ENCODE measurements around the gene BLVRB. TPM values are rescaled to one million over a fixed set of nuclear protein-coding genes. Genes with fewer than 3 reads are reported as not detected.

BLVRB gene
- total and polyA plus RNA-seq, 9 of the 15 experiments (the other 6 are each of a cell fraction or from before 2014, with no cell fraction given), result 81.1 to 749 (median 331) TPM

- TF ChIP-seq SP1 (CRISPR knock-in tag; IDR thresholded peaks at IDR 0.05) (peak; percentile 53; the same call in 1 of the 2 replicates), POLR2AphosphoS5 (IDR thresholded peaks at IDR 0.05; ENCODE audit: control insufficient read depth, insufficient read depth, low read depth, low read length) (peak; percentile 46), TBP (optimal IDR thresholded peaks at IDR 0.05; ENCODE audit: low read depth, low read length) (peak; percentile 57), HDGF (IDR thresholded peaks at IDR 0.05) (peak; percentile 72; the same call in 1 of the 2 replicates), SMAD3 (CRISPR knock-in tag; conservative IDR thresholded peaks at IDR 0.05) (no peak), VEZF1 (CRISPR knock-in tag; IDR thresholded peaks at IDR 0.05) (peak; percentile 98), AFF1 (IDR thresholded peaks at IDR 0.05; ENCODE audit: low read depth in 1 of 2, partially characterized antibody in 2 of 2) (peak in 1 of 2 experiments; percentile 32), ZNF592 (IDR thresholded peaks at IDR 0.05) (peak; percentile 75; the same call in 1 of the 2 replicates), RB1 (IDR thresholded peaks at IDR 0.05; ENCODE audit: low read depth) (peak; percentile 96), PRMT5 (CRISPR knock-in tag; IDR thresholded peaks at IDR 0.05) (no peak)
Observed at GRCh38 chr19:40433391-40434216, 31.9 kb downstream of the BLVRB start (continued).

Measured in K562 (cell line).